H1 (cell line): Measurements from ENCODE around the gene PTPN22. TPM values are rescaled to one million over a fixed set of nuclear protein-coding genes. Genes with fewer than 3 reads are reported as not detected.

Experiments used
- CTCF ChIA-PET: fragments of 300-600 bp; sonication (Branson Sonifier 250); formaldehyde crosslinking; loops from one replicate; lab custom pipeline; 2021; ENCODE audit not compliant: partially characterized antibody; lab: Charles Lee
- POLR2A ChIA-PET: fragments of 300-600 bp; sonication (Branson Sonifier 250); formaldehyde crosslinking; loops from one replicate; lab custom pipeline; 2021; ENCODE audit warnings: inconsistent platforms; ENCODE audit not compliant: partially characterized antibody; lab: Charles Lee
- DNase-seq, 2 experiments: peaks; one replicate each; pipeline versions ENCODE4 v3.0.0 to v3.0.0-alpha.2; 2010 to 2022; ENCODE audit warnings: low spot score in 2 of 2, low read depth in 1 of 2, mixed read lengths in 1 of 2
- FAIRE-seq: peaks from 2 replicates; lab custom pipeline; 2011; peaks lifted over from hg19 to GRCh38; lab: Jason Lieb, UNC
- H2AFZ ChIP-seq: 2 replicates; pipeline ENCODE4 v1.8.1; 2012; ENCODE audit warnings: low read length, inconsistent platforms
- H2AK5ac ChIP-seq: 2 replicates; pipeline ENCODE4 v1.6.1; 2013; ENCODE audit warnings: low read depth, low read length
- H2BK120ac ChIP-seq: replicated peaks from 2 replicates; pipeline ENCODE3; 2013; ENCODE audit warnings: low read depth, low read length, inconsistent platforms
- H2BK12ac ChIP-seq: 2 replicates; pipeline ENCODE4 v1.6.1; 2013; ENCODE audit warnings: low read depth, low read length
- H2BK15ac ChIP-seq: 2 replicates; pipeline ENCODE4 v1.6.1; 2013; ENCODE audit warnings: low read length
- H2BK20ac ChIP-seq: 2 replicates; pipeline ENCODE4 v1.6.1; 2013; ENCODE audit warnings: low read length
- H2BK5ac ChIP-seq: 2 replicates; pipeline ENCODE4 v1.6.1; 2013; ENCODE audit warnings: low read depth, low read length
- H3K14ac ChIP-seq: 2 replicates; pipeline ENCODE4 v1.6.1; 2013; ENCODE audit warnings: inconsistent platforms; ENCODE audit not compliant: insufficient read length
- H3K18ac ChIP-seq: 2 replicates; pipeline ENCODE4 v1.6.1; 2013; ENCODE audit warnings: low read length; ENCODE audit errors: extremely low read depth
- H3K23ac ChIP-seq: 2 replicates; pipeline ENCODE4 v1.6.1; 2013; ENCODE audit warnings: inconsistent platforms; ENCODE audit not compliant: insufficient read length
- H3K23me2 ChIP-seq: 2 replicates; pipeline ENCODE4 v1.6.1; 2013; ENCODE audit warnings: low read depth, low read length
- H3K27ac ChIP-seq: 2 replicates; pipeline ENCODE4 v1.6.1; 2011; ENCODE audit warnings: low read depth, low read length, inconsistent platforms
- H3K27me3 ChIP-seq, 4 experiments: replicated peaks in 1 of 4; 1 replicate in 1 of 4; 2 replicates in 3 of 4; pipeline versions ENCODE4 v1.6.1 to v1.8.1; 2011 to 2013; ENCODE audit warnings: low read length in 3 of 4, mild to moderate bottlenecking in 3 of 4, inconsistent platforms in 2 of 4, mixed read lengths in 2 of 4, moderate library complexity in 1 of 4; ENCODE audit not compliant: control insufficient read depth in 3 of 4, insufficient read depth in 3 of 4; ENCODE audit errors: extremely low read depth in 1 of 4
- H3K36me3 ChIP-seq, 4 experiments: 2 replicates each; pipeline versions ENCODE4 v1.6.1 to v1.8.1; 2011 to 2013; ENCODE audit warnings: mild to moderate bottlenecking in 4 of 4, low read length in 3 of 4, moderate library complexity in 2 of 4, control low read depth in 1 of 4, inconsistent platforms in 1 of 4; ENCODE audit not compliant: insufficient read depth in 4 of 4, control insufficient read depth in 2 of 4
- H3K4ac ChIP-seq: replicated peaks from 2 replicates; pipeline ENCODE3; 2013; ENCODE audit warnings: low read length, low read depth, mixed read lengths, inconsistent platforms; ENCODE audit not compliant: insufficient read length
- H3K4me1 ChIP-seq, 4 experiments: replicated peaks in 1 of 4; 1 replicate in 1 of 4; 2 replicates in 3 of 4; pipeline versions ENCODE4 v1.6.1 to v1.8.1; 2011 to 2013; ENCODE audit warnings: low read length in 3 of 4, inconsistent platforms in 2 of 4, mixed read lengths in 1 of 4; ENCODE audit not compliant: insufficient read depth in 4 of 4, control insufficient read depth in 3 of 4
- H3K4me2 ChIP-seq, 2 experiments: 2 replicates each; pipeline versions ENCODE4 v1.6.1 to v1.8.1; 2011 to 2013; ENCODE audit warnings: low read depth in 2 of 2, low read length in 2 of 2, control low read depth in 1 of 2, inconsistent platforms in 1 of 2, mild to moderate bottlenecking in 1 of 2; ENCODE audit not compliant: insufficient read depth in 1 of 2
- H3K4me3 ChIP-seq, 4 experiments: fragments of 200-600, 300-600 bp in 1 of 4; sonication (generic), shearing (Covaris generic), sonication (Bioruptor Twin) in 1 of 4; 2 replicates each; pipeline versions ENCODE4 v1.5.1 to v1.8.1; 2011 to 2016; ENCODE audit warnings: low read length in 4 of 4, low read depth in 3 of 4, control low read depth in 2 of 4, inconsistent platforms in 2 of 4, mild to moderate bottlenecking in 2 of 4, mixed read lengths in 1 of 4, moderate library complexity in 1 of 4; ENCODE audit not compliant: insufficient read depth in 2 of 4; ENCODE audit errors: extremely low read depth in 1 of 4
- H3K56ac ChIP-seq: replicated peaks from 2 replicates; pipeline ENCODE3; 2013; ENCODE audit warnings: low read depth, mild to moderate bottlenecking, mixed read lengths, low read length, inconsistent platforms; ENCODE audit not compliant: insufficient read length
- H3K79me1 ChIP-seq: 2 replicates; pipeline ENCODE4 v1.6.1; 2013; ENCODE audit warnings: low read depth, low read length, control low read depth
- H3K79me2 ChIP-seq, 2 experiments: 2 replicates each; pipeline versions ENCODE4 v1.6.1 to v1.8.1; 2012 to 2013; ENCODE audit warnings: low read length in 2 of 2, mild to moderate bottlenecking in 2 of 2, inconsistent platforms in 1 of 2; ENCODE audit not compliant: insufficient read depth in 2 of 2, control insufficient read depth in 1 of 2
- H3K9ac ChIP-seq, 4 experiments: replicated peaks in 1 of 4; 1 replicate in 1 of 4; 2 replicates in 3 of 4; pipeline versions ENCODE4 v1.6.1 to v1.8.1; 2011 to 2013; ENCODE audit warnings: low read depth in 3 of 4, low read length in 3 of 4, control low read depth in 2 of 4, mild to moderate bottlenecking in 2 of 4, moderate library complexity in 2 of 4, inconsistent platforms in 1 of 4; ENCODE audit errors: extremely low read depth in 1 of 4
- H3K9me3 ChIP-seq, 2 experiments: 2 replicates each; pipeline versions ENCODE4 v1.6.1 to v1.8.1; 2012 to 2013; ENCODE audit warnings: mild to moderate bottlenecking in 2 of 2, moderate library complexity in 2 of 2, control low read depth in 1 of 2, inconsistent platforms in 1 of 2, low read depth in 1 of 2, low read length in 1 of 2, mixed read lengths in 1 of 2; ENCODE audit not compliant: insufficient read depth in 2 of 2
- H4K20me1 ChIP-seq, 2 experiments: replicated peaks in 1 of 2; 2 replicates each; pipeline versions ENCODE3 to v1.8.1; 2011 to 2013; ENCODE audit warnings: inconsistent platforms in 2 of 2, low read length in 2 of 2, mild to moderate bottlenecking in 1 of 2; ENCODE audit not compliant: insufficient read depth in 2 of 2, control insufficient read depth in 1 of 2
- H4K5ac ChIP-seq: 2 replicates; pipeline ENCODE4 v1.6.1; 2013; ENCODE audit warnings: low read length, low read depth, mixed read lengths, inconsistent platforms; ENCODE audit not compliant: insufficient read length
- H4K8ac ChIP-seq: 2 replicates; pipeline ENCODE4 v1.8.0; 2013; ENCODE audit warnings: mild to moderate bottlenecking, moderate library complexity, low read length, inconsistent platforms; ENCODE audit not compliant: insufficient read depth; ENCODE audit errors: extremely low read depth
- H4K91ac ChIP-seq: replicated peaks from 2 replicates; pipeline ENCODE3; 2013; ENCODE audit warnings: low read length, mixed read lengths, inconsistent platforms; ENCODE audit not compliant: insufficient read length
- CREB1 ChIP-seq: IDR thresholded peaks from 2 replicates; pipeline ENCODE4 v1.6.1; 2012; ENCODE audit warnings: inconsistent platforms
- FOSL1 ChIP-seq: IDR thresholded peaks from 2 replicates; pipeline ENCODE4 v1.6.1; 2011; ENCODE audit warnings: mild to moderate bottlenecking, low read depth, low read length, moderate library complexity; ENCODE audit not compliant: insufficient read depth
- SUZ12 ChIP-seq: fragments of 200-600 bp; sonication (generic); IDR thresholded peaks from 2 replicates; pipeline ENCODE4 v1.6.1; 2012; ENCODE audit warnings: mild to moderate bottlenecking, inconsistent platforms, low read length, moderate library complexity, mixed read lengths
- USF2 ChIP-seq: IDR thresholded peaks from 2 replicates; pipeline ENCODE4 v1.6.1; 2011; ENCODE audit warnings: low read length, improper control_type of control experiment
- WGBS, 2 experiments: shearing (Covaris generic) in 1 of 2; methylation state at CpG; one replicate each; pipeline versions ENCODE4 v1.1.6 to v1.1.7; 2013 to 2015; ENCODE audit warnings: low lambda C conversion rate in 2 of 2, mixed read lengths in 2 of 2, inconsistent platforms in 1 of 2, low coverage in 1 of 2, missing lambda C conversion rate in 1 of 2; ENCODE audit not compliant: insufficient replicate concordance in 2 of 2, insufficient coverage in 1 of 2, insufficient read length in 1 of 2; ENCODE audit errors: extremely low coverage in 1 of 2, missing lambda C conversion rate in 1 of 2; 5-methylcytosine and 5-hydroxymethylcytosine counted together
- polyA plus RNA-seq, 7 experiments: library from polyadenylated mRNA; depleted of rRNA in 3 of 7; stranded (reverse) in 5 of 7; unstranded in 2 of 7; fragments of >200 nt in 5 of 7; fragments of 200-250 nt in 2 of 7; gene quantifications; 1 replicate in 5 of 7; 2 replicates in 1 of 7; 4 replicates in 1 of 7; pipeline versions ENCODE4 v1.2.1 to v1.2.3, GENCODE V29; 2011 to 2013; ENCODE audit warnings: missing spikeins in 2 of 7, mixed read lengths in 2 of 7
- total RNA-seq: library from RNA; stranded (reverse); fragmentation: NEBNext Ultra II Directional; extraction: Animal tissue kit (Norgen Biotek cat#: 25700); gene quantifications from 2 replicates; pipeline ENCODE4 v1.2.1, GENCODE V29; 2021

PTPN22 gene
- total and polyA plus RNA-seq, 2 of the 8 experiments (the other 6 are each of a cell fraction or from before 2014, with no cell fraction given), result not detected

GRCh38 chr1:113913887-113914664 is 42.6 kb upstream of the PTPN22 start:
- Histone ChIP-seq H4K20me1 (no peaks in the 10 kb centered on the region), H3K14ac (no peak overlapping the region), H2BK15ac (no peak overlapping the region), H3K79me2 (no peaks in the 10 kb centered on the region), H3K9me3 (no peaks in the 10 kb centered on the region), H3K56ac (no peak overlapping the region), H4K8ac (no peak overlapping the region), H3K4me3 (no peak overlapping the region), H2BK120ac (no peak overlapping the region), H2AK5ac (no peak overlapping the region), H3K18ac (no peak overlapping the region), H2BK20ac (no peak overlapping the region), H2AFZ (no peak overlapping the region), H3K4me2 (no peak overlapping the region), H2BK12ac (no peak overlapping the region), H3K4ac (no peak overlapping the region), H3K23ac (no peak overlapping the region), H3K23me2 (no peaks in the 10 kb centered on the region), H3K9ac (no peak overlapping the region), H3K79me1 (no peaks in the 10 kb centered on the region), H4K5ac (no peak overlapping the region), H2BK5ac (no peak overlapping the region), H4K91ac (no peak overlapping the region), H3K4me1 (no peaks in the 10 kb centered on the region), H3K27ac (no peak overlapping the region), H3K36me3 (peaks cover 2 to 15% (median 9%) of the 10 kb centered on the region in 4 experiments; a peak in 4 of 8 replicates), H3K27me3 (no peaks in the 10 kb centered on the region)
- no peak for DNase-seq
- TF ChIP-seq USF2, result no peak
- TF ChIP-seq CREB1, result no peak
- TF ChIP-seq SUZ12, result no peak
- TF ChIP-seq FOSL1, result no peak
- FAIRE-seq, result no peak
- 90% methylated on average over 5 of the region's 5 CpGs; no CpG with 5 or more reads in 1 of the 2 experiments for WGBS, 2 experiments
- CTCF ChIA-PET, result interaction anchor here (0.6 kb wide), 2 partner anchors 11 to 383 kb away, joined by 3 read pairs; no protein-coding TSS in a partner anchor
- POLR2A ChIA-PET, result interaction anchor here (0.9 to 1.1 kb wide), 3 partner anchors 9 to 12 kb away, joined by 3 to 4 read pairs (median 3); partner anchors contain the start of genes AP4B1 and DCLRE1B
